Measurements from ENCODE around the gene MPRIP.
A peak's percentile ranks its signal among the peaks of the same experiment; 100 is the strongest.
"Not testable (repeated sequence)": the region's sequence is repeated elsewhere in the genome, so short reads cannot be mapped to it uniquely, and the experiment has no call there.

MPRIP gene

DNA sequence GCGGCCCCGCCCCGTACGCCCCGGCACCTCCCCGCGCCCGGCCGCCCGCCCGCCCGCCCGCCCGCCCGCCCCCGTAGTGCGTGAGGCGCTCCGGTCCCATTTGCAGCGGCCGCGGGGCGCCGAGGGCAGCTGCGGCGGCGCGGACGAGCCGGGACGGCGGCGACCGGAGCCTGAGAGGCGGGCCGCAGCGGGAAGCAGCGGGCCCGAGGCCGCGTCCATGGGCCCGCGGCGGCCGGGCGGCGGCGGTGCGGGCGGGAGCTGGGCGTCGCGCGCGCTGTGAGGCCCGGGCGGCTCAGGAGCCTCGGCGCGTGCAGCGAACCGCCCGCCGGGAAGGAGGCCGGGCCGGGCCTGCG lies at the start of gene MPRIP:
Gene MPRIP, plus strand, starts transcription at position 74 of the 353 bp plus-strand sequence. CDS start 392 bp downstream, outside the sequence.
- DNase-seq = no peak

DNA sequence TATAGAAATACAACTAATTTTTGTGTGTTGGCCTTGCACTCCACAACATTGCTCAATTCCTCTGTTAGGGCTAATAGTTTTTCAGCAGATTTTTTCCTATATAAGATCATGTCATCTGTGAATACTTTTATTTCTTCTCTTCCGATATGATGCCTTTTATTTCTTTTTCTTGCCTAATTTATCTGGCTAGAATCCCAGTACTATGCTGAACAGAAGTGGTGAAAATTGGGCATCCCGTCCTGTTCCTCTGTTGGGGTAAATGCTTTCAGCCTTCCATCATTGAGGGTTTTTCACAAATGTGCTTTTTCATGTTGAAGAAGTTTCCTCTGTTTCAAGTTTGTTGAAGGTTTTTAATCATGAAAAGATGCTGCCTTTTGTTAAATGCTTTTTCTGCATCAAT lies 47.6 kb upstream of the MPRIP start:
- no peak for DNase-seq

DNA sequence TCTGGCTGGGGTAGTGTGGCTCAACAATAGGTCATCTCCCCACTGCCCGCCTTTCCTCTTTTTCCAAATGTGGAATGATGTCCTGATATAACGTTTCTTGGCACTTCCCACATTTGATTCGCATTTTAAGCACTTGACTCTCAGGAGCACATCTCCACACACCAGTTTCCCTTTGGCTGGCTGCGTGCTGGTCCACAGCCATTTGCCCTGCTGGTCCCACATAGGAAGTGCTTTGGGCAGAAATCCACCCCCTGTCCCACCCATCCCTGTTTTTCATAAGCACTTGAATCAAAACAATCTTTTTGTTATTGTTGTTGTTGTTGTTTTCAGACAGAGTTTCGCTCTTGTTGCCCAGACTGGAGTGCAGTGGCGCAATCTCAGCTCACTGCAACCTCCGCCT lies 46.3 kb upstream of the MPRIP start:
- no peak for DNase-seq

DNA sequence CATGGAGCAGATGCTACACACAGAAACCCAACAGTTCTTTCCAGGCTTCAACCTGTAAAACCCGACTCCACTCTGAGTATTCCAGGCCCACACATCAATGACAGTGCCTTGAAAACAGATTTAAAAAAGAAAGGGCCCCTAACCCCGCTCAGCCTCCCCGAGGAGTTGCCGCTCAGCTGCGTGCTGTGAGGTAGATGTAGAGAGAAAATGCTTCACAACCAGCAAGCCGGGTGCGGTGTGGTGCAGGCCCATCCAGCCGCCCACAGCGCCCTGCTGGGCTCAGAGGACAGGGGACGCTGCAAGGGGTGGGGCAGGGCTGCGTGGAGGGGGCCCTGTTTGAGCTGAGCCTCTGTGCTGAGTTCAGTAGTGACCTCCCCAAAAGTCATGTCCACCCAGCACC lies 45.5 kb upstream of the MPRIP start:
- DNase-seq = not testable (repeated sequence)

- no peak for DNase-seq
These were observed 44.5 kb upstream of the MPRIP start for GRCh38 chr17:16997514-16998429.

- no peak for DNase-seq
These were observed 42.2 kb upstream of the MPRIP start for GRCh38 chr17:16999931-17000625.

GRCh38 chr17:17001076-17001777 lies 41.0 kb upstream of the MPRIP start:
- no peak for DNase-seq

GRCh38 chr17:17001874-17002520 lies 40.3 kb upstream of the MPRIP start:
- DNase-seq = peak; percentile 81

DNA sequence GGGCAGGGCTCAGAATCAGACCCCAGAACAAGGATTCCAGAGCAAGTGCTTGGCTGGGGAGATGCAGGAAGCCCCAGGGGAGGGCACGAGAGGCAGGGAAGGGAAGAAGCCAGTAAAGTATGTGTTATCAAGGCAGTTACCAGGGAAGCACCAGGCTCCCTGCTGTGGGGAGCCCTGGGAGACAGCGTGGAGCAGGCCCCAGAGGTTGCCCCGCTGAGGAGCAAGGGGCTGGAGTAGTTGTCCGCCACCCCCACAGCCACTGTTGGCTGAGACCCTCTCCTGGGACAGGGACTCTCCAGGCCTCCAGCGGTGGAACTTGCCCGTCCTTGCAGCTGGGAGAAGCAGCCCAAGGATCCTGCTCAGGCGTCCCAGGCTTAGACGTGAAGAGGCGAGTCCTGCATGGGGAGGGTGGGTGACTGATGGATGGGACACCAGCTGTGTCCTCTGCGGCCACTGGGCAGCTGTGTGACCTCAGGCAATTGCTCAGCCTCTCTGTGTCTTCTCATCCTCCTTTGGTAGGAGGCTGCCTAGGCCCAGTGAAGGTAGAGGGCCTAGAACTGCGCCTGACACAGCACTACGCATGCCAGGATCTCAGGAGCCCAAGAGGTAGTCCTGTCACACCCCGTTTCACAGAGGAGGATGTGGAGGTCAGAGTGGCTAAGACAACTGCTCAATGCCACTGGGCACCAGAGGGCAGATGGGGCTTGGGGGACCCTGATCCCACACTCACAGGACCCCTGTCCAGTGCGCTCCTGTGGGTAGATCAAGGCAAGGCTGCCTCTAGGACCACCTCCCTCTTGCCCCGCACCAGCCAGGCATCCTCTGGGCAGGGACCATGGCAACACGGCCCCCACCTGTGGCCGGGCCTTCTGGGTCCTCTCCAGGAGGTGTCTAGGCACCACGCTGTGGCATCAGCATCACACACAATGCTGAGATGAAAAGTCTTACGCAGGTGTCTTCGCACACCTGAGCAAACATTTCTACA lies 39.2 kb upstream of the MPRIP start:
- DNase-seq = peak; percentile 94

- no peak for DNase-seq
These were observed 37.8 kb upstream of the MPRIP start for GRCh38 chr17:17004251-17004996.

DNA sequence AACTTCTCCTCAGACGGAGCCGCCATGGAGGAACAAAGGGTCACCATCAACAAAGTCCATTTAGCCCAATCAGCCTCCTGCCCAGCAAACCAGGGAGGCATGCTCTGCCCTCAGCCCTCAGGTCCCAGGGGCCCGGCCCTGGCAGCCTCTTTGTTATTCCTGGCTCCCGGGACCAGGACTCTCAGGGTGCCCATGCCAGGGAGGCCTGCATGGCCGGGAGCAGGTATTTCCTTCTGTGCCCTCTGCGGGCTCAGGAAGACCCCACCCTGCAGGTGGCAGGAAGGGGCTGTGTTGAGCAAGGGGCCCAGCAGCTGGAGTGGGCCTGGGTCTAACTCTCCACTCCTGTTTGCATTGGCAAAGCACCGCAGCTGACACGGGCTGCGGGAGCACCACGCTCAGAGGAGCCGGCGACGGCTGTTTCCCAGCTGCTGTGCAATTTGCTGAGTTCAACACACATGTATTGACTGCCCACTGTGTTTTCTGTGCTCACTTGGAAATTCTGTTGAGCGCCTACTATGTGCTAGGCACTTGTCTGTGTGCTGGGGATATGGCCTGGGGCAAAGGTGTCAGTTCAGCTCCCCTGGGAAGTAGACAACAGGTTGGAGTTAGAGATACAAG lies 37.2 kb upstream of the MPRIP start:
- peak; percentile 19 for DNase-seq

- peak; percentile 79 for DNase-seq
These were observed 34.4 kb upstream of the MPRIP start for GRCh38 chr17:17007891-17008290.

- peak; percentile 45 for DNase-seq
These were observed 33.4 kb upstream of the MPRIP start for GRCh38 chr17:17008621-17009397.

DNA sequence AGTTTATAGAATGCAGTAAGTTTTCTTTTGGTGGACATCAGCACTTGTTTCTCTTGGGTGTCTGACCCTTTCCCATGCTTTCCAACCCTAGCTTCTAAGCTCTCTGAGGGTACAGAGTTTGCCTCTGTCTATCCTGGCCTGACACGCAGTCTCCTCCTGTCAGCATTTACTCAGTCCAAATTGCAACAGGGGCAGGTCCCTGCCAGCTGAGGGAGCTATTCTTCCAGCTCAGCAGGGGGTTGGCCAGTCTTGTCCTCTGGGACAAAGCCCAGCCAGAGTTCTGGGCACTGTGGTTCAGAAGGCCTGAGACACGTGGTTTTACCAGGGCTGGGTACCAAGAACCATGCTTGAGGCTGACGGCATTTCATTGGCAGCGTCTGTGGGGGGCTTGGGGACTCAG lies 32.3 kb upstream of the MPRIP start:
- DNase-seq = not testable (repeated sequence)

DNA sequence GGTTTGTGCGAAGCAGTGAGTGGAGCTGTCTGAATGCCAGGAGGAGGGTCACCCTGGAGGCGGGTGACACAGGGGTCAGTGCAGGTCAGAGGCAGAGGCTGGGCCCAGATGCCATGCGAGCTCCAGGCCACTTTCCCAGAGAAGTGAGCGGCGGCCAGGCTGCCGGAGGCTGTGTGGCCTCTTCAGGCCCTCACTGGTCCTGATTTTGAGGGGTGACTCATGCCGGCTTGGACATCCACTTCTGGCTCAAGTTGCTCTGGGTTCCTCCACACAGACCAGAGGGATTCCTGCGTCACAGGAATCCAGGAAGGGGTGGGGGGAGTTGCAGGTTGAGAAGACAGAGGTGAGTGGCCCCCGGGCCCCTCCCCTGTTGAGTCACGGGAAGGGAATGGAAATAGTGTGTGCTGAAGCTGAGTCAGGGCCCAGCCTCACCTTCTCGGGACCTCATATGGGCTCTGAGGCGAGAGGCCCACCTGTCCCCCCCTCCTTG lies 31.7 kb upstream of the MPRIP start:
- not testable (repeated sequence) for DNase-seq

DNA sequence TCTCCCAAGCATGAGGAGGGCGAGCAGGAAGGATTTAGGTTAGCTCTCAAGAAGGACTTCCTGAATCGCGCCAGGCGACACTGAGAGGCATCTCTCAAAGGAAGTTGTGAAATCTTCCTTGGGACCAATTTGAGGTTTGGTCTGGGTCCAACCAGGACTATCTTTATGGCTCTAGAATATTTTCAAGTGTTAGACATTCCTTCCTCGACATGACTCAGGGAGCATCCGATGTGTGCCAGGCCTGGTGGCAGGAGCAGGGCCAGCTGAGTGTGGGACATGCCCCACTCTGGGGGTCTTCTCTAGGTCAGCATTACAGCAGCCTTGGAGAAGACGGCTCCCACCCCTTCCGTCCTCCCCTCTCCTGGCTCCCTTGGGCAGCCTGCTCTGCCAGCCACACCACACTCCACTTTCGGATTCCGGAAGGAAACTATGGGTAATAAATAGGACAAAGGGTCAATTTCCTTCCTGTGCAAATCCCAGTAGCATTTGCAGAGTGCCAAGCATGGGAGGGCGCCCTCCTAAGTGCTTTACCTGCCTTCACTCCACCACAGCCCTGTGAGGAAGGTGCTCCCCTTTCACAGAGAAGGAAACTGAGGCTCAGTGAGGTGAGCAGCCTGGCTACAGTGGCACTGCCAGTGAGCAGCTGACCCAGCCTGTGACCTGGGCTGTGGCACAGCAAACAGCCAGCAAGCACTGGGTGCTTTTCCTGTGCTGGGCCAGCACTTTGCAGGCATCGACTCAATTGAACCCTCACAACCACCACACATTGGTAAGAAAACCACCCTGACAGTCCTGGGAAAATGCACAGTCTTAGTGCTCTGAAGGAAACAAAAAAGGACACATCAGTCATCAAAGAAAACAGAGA lies 31.0 kb upstream of the MPRIP start:
- DNase-seq = not testable (repeated sequence)

DNA sequence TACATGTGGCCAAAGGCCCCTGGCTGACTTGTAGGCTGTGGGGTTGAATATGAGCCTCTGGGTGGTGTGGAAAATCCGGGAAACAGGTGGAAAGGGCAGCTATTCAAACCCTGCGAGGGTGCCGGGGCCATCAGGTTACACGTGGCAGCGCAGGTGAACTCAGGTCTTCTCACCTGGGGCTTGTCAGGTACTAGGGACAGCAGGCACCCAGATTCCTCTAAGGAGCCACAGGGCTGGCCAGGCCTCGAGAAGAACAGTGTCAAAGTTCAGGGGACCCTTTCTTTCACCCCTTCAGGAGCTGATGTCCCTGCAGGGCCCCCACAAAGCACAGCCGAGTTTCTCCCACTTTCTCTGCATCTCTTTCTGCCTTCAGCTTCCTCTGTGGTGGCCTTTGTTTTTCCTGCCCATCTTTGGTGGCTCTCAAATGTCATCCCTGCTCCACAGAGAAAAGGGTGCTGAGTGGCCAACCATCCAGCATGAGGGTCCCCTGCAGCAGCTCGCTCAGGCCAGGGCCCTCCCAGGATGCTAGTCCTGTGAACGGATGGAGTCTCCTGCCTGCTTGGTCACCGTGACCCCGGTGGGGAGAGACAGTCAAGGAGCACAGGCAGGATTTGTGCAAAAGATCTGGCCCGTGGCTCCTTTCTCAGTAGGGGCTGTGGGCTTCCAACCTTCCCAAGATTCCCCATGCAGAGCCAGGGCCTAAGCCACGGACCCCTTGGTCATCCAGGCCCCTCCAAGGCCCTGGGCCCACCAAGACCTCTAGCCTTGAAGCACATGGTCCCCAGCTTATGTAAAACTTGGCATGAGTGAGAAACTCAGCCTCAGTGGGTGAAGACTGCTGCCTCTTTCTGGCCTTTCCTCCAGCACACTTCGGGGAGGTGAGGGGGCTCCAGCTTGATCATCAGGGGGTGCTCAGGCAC lies 28.2 kb upstream of the MPRIP start:
- not testable (repeated sequence) for DNase-seq

All from NCI-H69 (cell line).